ENCODE measurements around the gene ARAF.
"Not testable (repeated sequence)": the region's sequence is repeated elsewhere in the genome, so short reads cannot be mapped to it uniquely, and the experiment has no call there.

Gene ARAF

GRCh38 chrX:47586043-47586787 lies 25.2 kb downstream of the ARAF start:
- no peak for DNase-seq

- no peak for DNase-seq
Observed at GRCh38 chrX:47587091-47587891, 26.3 kb downstream of the ARAF start.

DNA sequence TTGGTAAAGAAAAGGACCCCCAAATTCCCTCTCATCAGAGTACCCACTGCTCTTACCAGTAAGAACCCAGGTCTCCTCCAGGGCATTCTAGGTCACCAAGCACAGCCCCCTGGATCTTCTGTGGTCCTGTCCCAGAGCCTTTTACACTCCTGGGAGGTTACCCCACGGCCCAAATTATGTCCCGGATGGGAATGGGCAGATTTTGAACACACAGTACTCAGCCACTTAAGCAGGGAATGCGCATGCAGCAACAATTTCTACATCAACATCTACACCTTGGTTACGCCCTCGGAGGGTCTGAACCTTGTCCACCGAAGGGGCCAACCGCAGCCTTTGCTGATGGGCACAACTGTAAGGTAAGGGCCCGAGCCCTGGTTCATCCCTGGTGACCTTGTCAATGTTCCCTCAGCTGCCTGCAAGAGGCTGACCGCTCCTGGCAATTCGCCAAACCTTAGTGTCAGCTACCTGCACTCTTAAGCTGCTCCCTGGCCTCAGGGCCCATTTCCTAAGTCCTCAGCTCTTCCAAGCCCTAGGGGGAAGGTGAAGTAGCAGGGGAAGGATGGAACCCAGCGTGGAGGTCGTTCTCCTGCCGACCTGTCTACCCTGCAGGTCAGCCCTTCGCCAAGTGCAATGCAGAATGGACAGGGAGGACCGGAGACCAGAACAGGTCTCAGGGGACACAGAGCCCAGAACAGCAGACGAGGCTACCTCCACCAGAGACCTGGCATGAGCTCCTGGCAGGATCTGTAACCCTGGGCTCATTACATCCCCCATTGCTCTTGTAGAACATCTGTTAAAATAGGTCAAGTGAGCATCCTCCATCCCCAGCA lies 27.1 kb downstream of the ARAF start:
- no peak for DNase-seq

DNA sequence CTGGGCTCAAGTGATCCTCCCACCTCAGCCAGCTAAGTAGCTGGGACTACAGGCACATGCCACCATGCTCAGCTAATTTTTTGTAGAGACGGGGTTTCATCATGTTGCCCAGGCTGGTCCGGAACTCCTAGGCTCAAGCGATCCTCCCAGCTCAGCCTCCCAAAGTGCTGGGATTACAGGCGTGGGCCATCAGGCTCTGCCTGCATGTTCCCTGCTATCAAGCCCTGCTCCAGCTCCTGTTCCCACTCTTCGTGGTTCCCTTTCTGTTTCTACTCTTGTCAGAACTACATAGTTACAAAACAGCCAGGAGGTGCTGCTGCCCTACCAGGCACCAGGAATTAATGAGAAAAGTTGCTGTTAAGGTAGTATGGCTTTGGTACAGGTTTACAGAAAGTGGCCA lies 30.0 kb downstream of the ARAF start:
- no peak for DNase-seq

- DNase-seq, result no peak
Observed at GRCh38 chrX:47593522-47593921, 32.5 kb downstream of the ARAF start.

DNA sequence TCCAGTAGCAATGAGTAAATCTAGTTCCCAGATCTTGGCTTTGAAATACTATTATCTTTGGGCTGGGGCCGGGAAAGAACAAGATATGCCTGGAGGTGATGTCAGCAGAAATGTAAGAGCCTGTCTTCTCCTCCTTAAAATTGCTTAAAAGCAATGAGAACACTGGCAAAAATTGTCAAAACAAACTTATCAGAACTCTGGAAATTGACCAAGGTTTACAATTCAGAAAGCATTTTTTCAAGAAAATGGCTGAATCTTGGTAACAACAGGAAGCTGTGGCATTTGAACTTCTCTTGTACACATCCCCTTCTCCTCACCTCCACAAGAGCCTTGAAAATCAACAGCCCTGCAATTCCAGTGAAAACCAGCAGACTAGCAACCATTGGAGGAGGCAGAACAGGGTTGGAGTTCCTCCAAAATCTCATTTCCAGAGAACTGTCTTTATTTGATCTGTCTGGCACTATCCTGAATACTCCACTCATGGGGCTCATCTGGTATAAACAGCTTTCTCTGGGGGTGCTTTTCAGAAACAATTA lies 34.8 kb downstream of the ARAF start:
- no peak for DNase-seq

GRCh38 chrX:47596256-47596655 lies 35.3 kb downstream of the ARAF start:
- DNase-seq, result no peak

DNA sequence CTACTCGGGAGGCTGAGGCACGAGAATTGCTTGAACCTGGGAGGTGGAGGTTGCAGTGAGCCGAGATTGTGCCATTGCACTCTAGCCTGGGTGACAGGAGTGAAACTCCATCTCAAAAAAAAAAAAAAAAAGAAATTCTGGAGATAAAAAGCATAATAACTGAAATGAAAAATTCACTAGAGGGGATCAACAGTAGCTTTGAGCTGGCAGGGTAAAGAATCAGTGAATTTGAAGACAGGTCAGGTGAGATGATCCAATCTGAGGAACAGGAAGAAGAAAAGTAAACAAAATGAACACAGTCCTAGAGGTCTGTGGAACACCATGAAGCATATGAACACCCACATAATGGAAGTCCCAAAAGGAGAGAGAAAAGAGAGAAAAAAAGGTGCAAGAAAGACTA lies 36.2 kb downstream of the ARAF start:
- no peak for DNase-seq

DNA sequence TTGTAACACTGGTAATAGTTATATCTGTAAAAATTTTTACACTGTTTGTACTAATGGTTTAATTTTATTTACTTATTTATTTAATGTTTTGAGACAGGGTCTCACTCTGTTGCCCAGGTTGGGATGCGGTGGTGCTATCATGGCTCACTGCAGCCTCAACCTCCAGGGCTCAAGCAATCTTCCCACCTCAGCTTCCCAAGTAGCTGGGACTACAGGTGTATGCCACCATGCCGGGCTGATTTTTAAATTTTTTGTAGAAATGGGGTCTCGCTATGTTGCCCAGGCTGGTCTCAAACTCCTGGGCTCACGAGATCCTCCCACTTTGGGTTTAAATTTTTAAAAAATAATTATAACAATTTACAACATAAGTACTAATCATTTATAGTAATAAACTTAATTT lies 42.1 kb downstream of the ARAF start:
- not testable (repeated sequence) for DNase-seq

DNA sequence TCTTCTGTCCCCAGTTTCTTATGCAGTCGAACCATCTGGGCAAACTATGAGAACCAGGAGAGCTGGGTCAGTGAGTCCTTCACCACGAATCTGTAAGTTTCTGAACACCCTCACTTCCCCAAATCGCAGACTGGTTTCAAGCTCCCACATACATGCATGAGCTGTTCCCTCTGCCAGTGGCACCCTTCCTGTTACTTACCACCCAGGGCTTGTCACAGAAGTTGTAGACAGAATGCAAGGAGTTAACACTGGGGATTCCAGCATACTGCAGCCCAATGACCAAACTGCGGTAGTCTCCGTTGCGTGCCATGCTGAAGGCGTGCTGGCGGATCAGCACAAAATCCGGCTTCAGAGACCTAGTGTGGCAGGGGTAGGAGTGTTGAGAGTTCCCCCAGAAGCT lies 44.0 kb downstream of the ARAF start:
- no peak for DNase-seq

GRCh38 chrX:47607091-47607490 lies 46.1 kb downstream of the ARAF start:
- no peak for DNase-seq

- no peak for DNase-seq
Observed at GRCh38 chrX:47608130-47608810, 47.3 kb downstream of the ARAF start.

GRCh38 chrX:47610511-47610910 lies 49.5 kb downstream of the ARAF start:
- DNase-seq, result no peak

- no peak for DNase-seq
Observed at GRCh38 chrX:47611489-47611888, 50.5 kb downstream of the ARAF start.

DNA sequence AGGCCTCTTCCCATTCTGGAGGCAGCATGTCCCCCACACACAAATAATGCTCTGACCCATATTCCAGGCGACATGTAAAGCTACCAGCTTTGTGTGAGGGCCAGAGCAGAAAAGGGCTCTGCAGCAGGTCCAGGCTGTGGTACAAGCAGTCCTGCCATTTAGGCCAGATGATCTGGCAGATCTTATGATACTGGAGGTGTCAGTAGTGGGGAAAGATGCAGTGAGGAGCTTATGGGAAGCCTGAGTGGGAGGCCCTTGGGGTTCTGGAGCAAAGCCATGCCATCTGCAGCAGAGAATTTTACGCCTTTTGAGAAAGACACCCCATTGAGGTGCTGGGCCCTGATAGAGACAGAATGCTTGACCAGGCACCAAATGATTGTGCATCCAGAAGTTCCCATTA lies 50.9 kb downstream of the ARAF start:
- DNase-seq, result no peak

DNA sequence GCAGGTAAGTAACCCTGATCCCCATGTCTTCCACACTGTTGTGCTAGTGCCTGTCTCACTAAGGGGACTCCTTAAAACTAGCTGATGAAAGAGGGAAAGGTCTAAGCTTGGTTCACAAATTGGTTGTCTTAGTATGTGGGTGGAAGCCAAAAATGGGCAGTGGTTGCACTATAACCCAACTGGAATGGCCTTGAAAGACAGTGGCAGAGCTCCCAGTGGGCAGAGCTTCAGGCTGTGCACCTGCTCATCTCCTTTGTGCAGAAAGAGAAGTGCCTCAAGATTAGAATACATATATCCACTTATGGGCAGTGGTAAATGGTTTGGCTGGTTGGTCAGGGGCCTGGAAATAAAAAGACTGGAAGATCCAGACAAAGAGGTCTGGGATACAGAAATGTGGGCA lies 51.4 kb downstream of the ARAF start:
- no peak for DNase-seq

GRCh38 chrX:47613082-47613481 lies 52.1 kb downstream of the ARAF start:
- DNase-seq, result no peak

DNA sequence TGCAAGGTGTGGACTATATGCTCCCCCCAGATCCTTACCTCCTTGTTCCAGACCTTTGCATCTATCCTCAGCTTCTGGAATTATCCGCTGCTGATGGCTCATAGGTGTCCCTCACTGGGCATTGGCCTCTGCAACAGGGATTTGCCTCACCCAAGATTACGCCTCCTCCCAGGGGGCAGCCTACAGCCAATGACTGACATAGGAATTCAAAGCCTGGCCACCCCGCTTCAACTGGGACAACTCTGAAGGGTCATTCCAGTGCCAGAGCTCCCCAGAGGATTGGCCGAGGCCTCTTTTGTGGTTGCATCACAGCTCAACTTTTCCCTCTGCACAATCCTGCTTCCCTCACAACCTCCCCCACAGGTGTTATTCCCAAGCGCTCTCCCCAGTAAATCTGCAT lies 53.6 kb downstream of the ARAF start:
- no peak for DNase-seq

DNA sequence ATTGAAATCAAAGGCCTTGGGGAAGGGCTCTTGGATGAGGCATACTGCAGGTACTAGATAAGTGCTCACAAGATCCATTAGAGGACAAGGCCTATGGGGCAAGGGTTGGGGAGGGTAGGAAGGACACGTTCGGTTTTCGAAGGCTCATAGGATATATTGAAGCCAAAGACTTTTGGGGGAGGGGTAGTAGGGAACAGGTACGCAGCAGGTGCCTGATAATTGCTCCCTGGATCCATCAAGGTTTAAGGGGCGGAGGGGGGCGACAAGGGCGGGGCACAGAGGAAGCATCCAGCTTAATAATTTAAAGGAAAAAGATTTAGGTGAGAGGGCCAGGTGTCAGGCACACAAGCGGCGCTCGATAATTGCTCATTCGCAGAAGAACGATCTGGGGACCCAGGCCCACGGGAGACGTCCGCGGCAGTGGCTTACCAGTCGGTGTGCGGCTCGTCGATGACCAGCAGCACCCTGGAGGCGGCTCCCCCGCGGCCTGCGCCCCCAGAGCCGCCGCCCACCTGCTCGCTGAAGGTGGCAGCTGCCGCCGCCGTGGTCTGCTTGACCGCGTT lies 58.0 kb downstream of the ARAF start:
- no peak for DNase-seq

GRCh38 chrX:47619486-47620302 lies 58.7 kb downstream of the ARAF start, which contains the start of gene SYN1:
Gene SYN1, minus strand, starts transcription at chrX:47619857. Its CDS starts 129 bp downstream, at chrX:47619728.
- peak; percentile 22 for DNase-seq

GRCh38 chrX:47620303-47620685 lies 59.3 kb downstream of the ARAF start:
- no peak for DNase-seq
